HEK293 (cell line): Measurements from ENCODE around the gene SCN11A.

ENCODE experiments used
- HOXA7 ChIP-seq: sonication (generic); formaldehyde crosslinking; IDR thresholded peaks from 2 replicates; pipeline ENCODE4 v1.8.1; 2022; ENCODE audit warnings: missing genetic modification reagents, borderline replicate concordance
- PATZ1 ChIP-seq: fragments of 450-650 bp; formaldehyde crosslinking; IDR thresholded peaks from 2 replicates; pipeline ENCODE4 v1.5.1; 2016; ENCODE audit warnings: missing biosample characterization, missing genetic modification characterization
- SP3 ChIP-seq: fragments of 450-650 bp; formaldehyde crosslinking; IDR thresholded peaks from 2 replicates; pipeline ENCODE4 v1.5.1; 2016; ENCODE audit warnings: missing biosample characterization, missing genetic modification characterization
- ZSCAN30 ChIP-seq: fragments of 450-650 bp; IDR thresholded peaks from 2 replicates; pipeline ENCODE4 v1.5.1; 2018; ENCODE audit warnings: missing biosample characterization, mild to moderate bottlenecking, missing genetic modification characterization, moderate library complexity
- TF ChIP-seq, protein P1 (sequence below): fragments of 450-650 bp; formaldehyde crosslinking; IDR thresholded peaks from 2 replicates; pipeline ENCODE4 v1.5.1; 2016; ENCODE audit warnings: missing biosample characterization, missing genetic modification characterization
- TF ChIP-seq, protein P2 (sequence below): fragments of 450-650 bp; formaldehyde crosslinking; IDR thresholded peaks from 2 replicates; pipeline ENCODE4 v1.5.1; 2016; ENCODE audit warnings: missing biosample characterization, missing genetic modification characterization

GRCh38 chr3:39062180-39062579, 10.4 kb upstream of the SCN11A start:
- TF ChIP-seq, protein P1, sequence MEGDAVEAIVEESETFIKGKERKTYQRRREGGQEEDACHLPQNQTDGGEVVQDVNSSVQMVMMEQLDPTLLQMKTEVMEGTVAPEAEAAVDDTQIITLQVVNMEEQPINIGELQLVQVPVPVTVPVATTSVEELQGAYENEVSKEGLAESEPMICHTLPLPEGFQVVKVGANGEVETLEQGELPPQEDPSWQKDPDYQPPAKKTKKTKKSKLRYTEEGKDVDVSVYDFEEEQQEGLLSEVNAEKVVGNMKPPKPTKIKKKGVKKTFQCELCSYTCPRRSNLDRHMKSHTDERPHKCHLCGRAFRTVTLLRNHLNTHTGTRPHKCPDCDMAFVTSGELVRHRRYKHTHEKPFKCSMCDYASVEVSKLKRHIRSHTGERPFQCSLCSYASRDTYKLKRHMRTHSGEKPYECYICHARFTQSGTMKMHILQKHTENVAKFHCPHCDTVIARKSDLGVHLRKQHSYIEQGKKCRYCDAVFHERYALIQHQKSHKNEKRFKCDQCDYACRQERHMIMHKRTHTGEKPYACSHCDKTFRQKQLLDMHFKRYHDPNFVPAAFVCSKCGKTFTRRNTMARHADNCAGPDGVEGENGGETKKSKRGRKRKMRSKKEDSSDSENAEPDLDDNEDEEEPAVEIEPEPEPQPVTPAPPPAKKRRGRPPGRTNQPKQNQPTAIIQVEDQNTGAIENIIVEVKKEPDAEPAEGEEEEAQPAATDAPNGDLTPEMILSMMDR = no peak
- TF ChIP-seq HOXA7 (no peak), SP3 (tag by site-specific recombination) (no peak), ZSCAN30 (tag by site-specific recombination) (no peak), PATZ1 (no peak)
- TF ChIP-seq, protein P2, sequence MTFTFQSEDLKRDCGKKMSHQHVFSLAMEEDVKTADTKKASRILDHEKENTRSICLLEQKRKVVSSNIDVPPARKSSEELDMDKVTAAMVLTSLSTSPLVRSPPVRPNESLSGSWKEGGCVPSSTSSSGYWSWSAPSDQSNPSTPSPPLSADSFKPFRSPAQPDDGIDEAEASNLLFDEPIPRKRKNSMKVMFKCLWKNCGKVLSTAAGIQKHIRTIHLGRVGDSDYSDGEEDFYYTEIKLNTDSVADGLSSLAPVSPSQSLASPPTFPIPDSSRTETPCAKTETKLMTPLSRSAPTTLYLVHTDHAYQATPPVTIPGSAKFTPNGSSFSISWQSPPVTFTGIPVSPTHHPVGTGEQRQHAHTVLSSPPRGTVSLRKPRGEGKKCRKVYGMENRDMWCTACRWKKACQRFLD (tag by site-specific recombination) = no peak
